GM23248 (cell line): ENCODE measurements around the gene ACVR1B. TPM values are rescaled to one million over a fixed set of nuclear protein-coding genes. Genes with fewer than 3 reads are reported as not detected.

Source experiments
- DNase-seq: peaks from one replicate; pipeline ENCODE4 v3.0.0-alpha.2; 2015
- H2AFZ ChIP-seq: fragments of 200-600 bp; sonication (generic); 2 replicates; pipeline ENCODE4 v1.6.1; 2016; ENCODE audit warnings: antibody characterized with exemption
- H3F3A ChIP-seq: fragments of 200-600 bp; sonication (generic); 2 replicates; pipeline ENCODE4 v1.6.1; 2016; ENCODE audit warnings: mild to moderate bottlenecking, antibody characterized with exemption, mixed run types; ENCODE audit not compliant: insufficient read depth
- H3K27ac ChIP-seq: fragments of 200-600 bp; sonication (generic); 2 replicates; pipeline ENCODE4 v1.5.1; 2016; ENCODE audit warnings: mild to moderate bottlenecking
- H3K27me3 ChIP-seq: fragments of 200-600 bp; sonication (generic); replicated peaks from 2 replicates; pipeline ENCODE4 v1.6.1; 2016; ENCODE audit warnings: mild to moderate bottlenecking; ENCODE audit not compliant: insufficient read depth
- H3K36me3 ChIP-seq: fragments of 200-600 bp; sonication (generic); 2 replicates; pipeline ENCODE4 v1.6.1; 2016; ENCODE audit warnings: low read depth, mild to moderate bottlenecking
- H3K4me1 ChIP-seq: fragments of 200-600 bp; sonication (generic); 2 replicates; pipeline ENCODE4 v1.6.1; 2016; ENCODE audit warnings: mild to moderate bottlenecking; ENCODE audit not compliant: insufficient read depth
- H3K4me2 ChIP-seq: fragments of 200-600 bp; sonication (generic); one replicate; pipeline ENCODE4 v1.6.1; 2016; ENCODE audit warnings: mild to moderate bottlenecking; ENCODE audit not compliant: unreplicated experiment
- H3K4me3 ChIP-seq: fragments of 200-600 bp; sonication (generic); 2 replicates; pipeline ENCODE4 v1.5.1; 2016; ENCODE audit warnings: mild to moderate bottlenecking
- H3K79me2 ChIP-seq: fragments of 200-600 bp; sonication (generic); 2 replicates; pipeline ENCODE4 v1.6.1; 2016; ENCODE audit warnings: mild to moderate bottlenecking; ENCODE audit not compliant: insufficient read depth
- H3K9ac ChIP-seq: fragments of 200-600 bp; sonication (generic); 2 replicates; pipeline ENCODE4 v1.6.1; 2016; ENCODE audit warnings: mild to moderate bottlenecking
- H3K9me2 ChIP-seq: fragments of 200-600 bp; sonication (generic); 2 replicates; pipeline ENCODE4 v1.6.1; 2016; ENCODE audit warnings: mixed run types, mild to moderate bottlenecking, moderate library complexity; ENCODE audit not compliant: insufficient read depth
- H3K9me3 ChIP-seq: fragments of 200-600 bp; sonication (generic); one replicate; pipeline ENCODE4 v1.6.1; 2017; ENCODE audit warnings: low read depth
- H4K20me1 ChIP-seq: fragments of 200-600 bp; sonication (generic); 2 replicates; pipeline ENCODE4 v1.6.0; 2016; ENCODE audit not compliant: insufficient read depth
- EZH2 ChIP-seq: fragments of 200-600 bp; sonication (generic); IDR thresholded peaks from 2 replicates; pipeline ENCODE4 v1.6.1; 2018; ENCODE audit warnings: antibody characterized with exemption, mild to moderate bottlenecking; ENCODE audit not compliant: insufficient read depth, poor library complexity, severe bottlenecking
- EZH2phosphoT487 ChIP-seq: fragments of 200-600 bp; sonication (generic); IDR thresholded peaks from 2 replicates; pipeline ENCODE4 v1.6.1; 2018; ENCODE audit warnings: antibody characterized with exemption, moderate library complexity, mild to moderate bottlenecking, low read depth; ENCODE audit not compliant: insufficient read depth
- WGBS, 2 experiments: methylation state at CpG; one replicate each; pipeline ENCODE4 v1.1.6; 2015 to 2017; ENCODE audit warnings: low lambda C conversion rate in 2 of 2, low coverage in 1 of 2; ENCODE audit errors: missing lambda C conversion rate in 2 of 2; 5-methylcytosine and 5-hydroxymethylcytosine counted together
- in situ Hi-C: fragments of 300-500 bp; cut with MboI; formaldehyde crosslinking; loops from 2 replicates; pipeline ENCODE4 v1.15.0; 2020
- polyA plus RNA-seq: library from polyadenylated mRNA; unstranded; fragments of >200 nt; fragmentation: Nextera tagmentation; extraction: Ambion mirVana; gene quantifications from 2 replicates; pipeline ENCODE4 v1.2.1, GENCODE V29; 2016
- total RNA-seq: library from RNA; depleted of rRNA; stranded (reverse); fragments of >200 nt; shearing (Covaris generic); gene quantifications from 2 replicates; pipeline ENCODE4 v1.2.3, GENCODE V29; 2014

Gene ACVR1B
- total and polyA plus RNA-seq, 2 experiments from 2014 or later = 2.8 to 17.0 TPM

DNA sequence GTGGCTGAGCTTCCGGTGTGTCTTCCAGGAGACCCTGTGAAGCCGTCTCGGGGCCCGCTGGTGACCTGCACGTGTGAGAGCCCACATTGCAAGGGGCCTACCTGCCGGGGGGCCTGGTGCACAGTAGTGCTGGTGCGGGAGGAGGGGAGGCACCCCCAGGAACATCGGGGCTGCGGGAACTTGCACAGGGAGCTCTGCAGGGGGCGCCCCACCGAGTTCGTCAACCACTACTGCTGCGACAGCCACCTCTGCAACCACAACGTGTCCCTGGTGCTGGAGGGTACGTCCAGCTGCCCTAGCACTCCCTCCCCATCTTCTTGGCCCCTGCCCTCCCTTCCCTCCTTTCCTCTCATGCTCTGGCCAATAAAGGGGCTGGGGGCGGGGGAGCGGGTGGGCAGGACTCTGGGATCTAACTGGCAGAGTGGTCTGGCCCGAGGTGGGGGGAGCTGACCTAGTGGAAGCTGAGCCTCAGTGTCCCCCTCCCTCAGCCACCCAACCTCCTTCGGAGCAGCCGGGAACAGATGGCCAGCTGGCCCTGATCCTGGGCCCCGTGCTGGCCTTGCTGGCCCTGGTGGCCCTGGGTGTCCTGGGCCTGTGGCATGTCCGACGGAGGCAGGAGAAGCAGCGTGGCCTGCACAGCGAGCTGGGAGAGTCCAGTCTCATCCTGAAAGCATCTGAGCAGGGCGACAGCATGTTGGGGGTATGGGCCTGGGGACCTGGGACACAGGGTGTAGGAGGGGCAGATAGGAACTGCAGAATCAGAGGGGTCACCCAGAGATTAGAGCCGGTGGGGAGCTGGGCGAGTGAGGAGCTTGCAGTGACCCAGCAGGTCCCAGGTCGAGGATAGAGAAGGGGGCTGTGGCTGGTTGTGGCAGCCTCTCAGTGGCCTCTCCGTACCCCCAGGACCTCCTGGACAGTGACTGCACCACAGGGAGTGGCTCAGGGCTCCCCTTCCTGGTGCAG is 38.1 kb upstream of the ACVR1B start:
- H3K9ac ChIP-seq = no peak overlapping the region
- no peak overlapping the region for H3K4me2 ChIP-seq
- H3K36me3 ChIP-seq = no peaks in the 10 kb centered on the region; the same call in 1 of the 2 replicates
- WGBS, 2 experiments = 70% methylated on average over 28 to 30 of the region's 30 CpGs
- no peaks in the 10 kb centered on the region for H3K9me3 ChIP-seq
- no peaks in the 10 kb centered on the region for H3K27me3 ChIP-seq
- peaks cover 6% of the 10 kb centered on the region; the same call in 1 of the 2 replicates for H3F3A ChIP-seq
- no peak overlapping the region for H3K27ac ChIP-seq
- no peak overlapping the region for H2AFZ ChIP-seq
- H3K4me3 ChIP-seq = no peak overlapping the region
- H3K79me2 ChIP-seq = peaks cover 36% of the 10 kb centered on the region
- TF ChIP-seq EZH2 (no peak), EZH2phosphoT487 (no peak)
- no peaks in the 10 kb centered on the region for H3K9me2 ChIP-seq
- H4K20me1 ChIP-seq = no peaks in the 10 kb centered on the region
- H3K4me1 ChIP-seq = peaks cover 29% of the 10 kb centered on the region
- no peak for DNase-seq
- in situ Hi-C loops = no loop called here

DNA sequence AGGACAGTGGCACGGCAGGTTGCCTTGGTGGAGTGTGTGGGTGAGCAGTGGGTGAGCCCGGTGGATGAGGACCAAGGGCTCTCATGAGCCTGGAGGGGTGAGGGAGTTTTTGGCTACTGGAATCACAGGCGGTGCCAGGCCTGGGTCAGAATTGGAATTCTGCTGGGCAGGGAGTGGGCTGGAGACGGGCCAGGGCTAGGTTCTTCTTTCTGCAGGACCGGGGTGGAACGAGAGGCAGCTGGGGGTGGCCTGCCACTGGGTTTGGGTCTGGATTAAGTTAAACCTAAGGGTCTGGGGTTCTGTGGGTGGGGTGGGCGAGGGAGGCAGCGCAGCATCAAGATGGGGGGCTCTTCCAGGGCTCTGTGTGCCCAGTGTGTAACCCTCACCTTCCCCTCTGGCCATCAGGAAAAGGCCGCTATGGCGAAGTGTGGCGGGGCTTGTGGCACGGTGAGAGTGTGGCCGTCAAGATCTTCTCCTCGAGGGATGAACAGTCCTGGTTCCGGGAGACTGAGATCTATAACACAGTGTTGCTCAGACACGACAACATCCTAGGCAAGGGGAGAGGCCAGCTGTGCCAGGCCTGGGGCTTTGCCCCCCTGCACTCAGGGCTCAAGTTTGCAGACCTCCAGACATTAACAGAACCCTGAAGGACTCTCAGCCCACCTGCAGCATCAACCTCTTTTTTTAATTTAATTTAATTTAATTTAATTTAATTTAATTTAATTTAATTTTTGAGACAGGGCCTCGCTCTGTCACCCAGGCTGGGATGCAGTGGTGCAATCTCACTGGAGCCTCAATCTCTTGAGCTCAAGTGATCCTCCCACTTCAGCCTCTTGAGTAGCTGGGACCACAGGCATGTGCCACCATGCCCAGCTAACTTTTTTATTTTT is 37.2 kb upstream of the ACVR1B start:
- no peak overlapping the region for H3K27ac ChIP-seq
- peaks cover 27% of the 10 kb centered on the region for H3K4me1 ChIP-seq
- H3K9me2 ChIP-seq = no peaks in the 10 kb centered on the region
- H3K27me3 ChIP-seq = no peaks in the 10 kb centered on the region
- H3F3A ChIP-seq = peaks cover 5% of the 10 kb centered on the region; the same call in 1 of the 2 replicates
- H3K4me2 ChIP-seq = no peak overlapping the region
- H3K36me3 ChIP-seq = no peaks in the 10 kb centered on the region; the same call in 1 of the 2 replicates
- WGBS, 2 experiments = 80 to 82% methylated on average over 15 to 17 of the region's 17 CpGs
- H2AFZ ChIP-seq = no peak overlapping the region
- H3K9me3 ChIP-seq = no peaks in the 10 kb centered on the region
- no peaks in the 10 kb centered on the region for H4K20me1 ChIP-seq
- peaks cover 26% of the 10 kb centered on the region for H3K79me2 ChIP-seq
- TF ChIP-seq EZH2 (no peak), EZH2phosphoT487 (no peak)
- DNase-seq = no peak
- no peak overlapping the region for H3K4me3 ChIP-seq
- H3K9ac ChIP-seq = no peak overlapping the region
- in situ Hi-C loops = no loop called here

GRCh38 chr12:51915003-51915625 is 36.4 kb upstream of the ACVR1B start:
- Histone ChIP-seq H3K9me2 (no peaks in the 10 kb centered on the region), H3K4me2 (no peak overlapping the region), H3K27ac (no peak overlapping the region), H3K9ac (no peak overlapping the region), H3K9me3 (no peaks in the 10 kb centered on the region), H4K20me1 (no peaks in the 10 kb centered on the region), H3K79me2 (peaks cover 23% of the 10 kb centered on the region), H3K27me3 (no peaks in the 10 kb centered on the region), H3K4me1 (peaks cover 18% of the 10 kb centered on the region), H3K36me3 (no peaks in the 10 kb centered on the region; the same call in 1 of the 2 replicates), H3F3A (no peaks in the 10 kb centered on the region), H2AFZ (no peak overlapping the region), H3K4me3 (no peak overlapping the region)
- DNase-seq = no peak
- TF ChIP-seq EZH2 (no peak), EZH2phosphoT487 (no peak)
- in situ Hi-C loops = no loop called here
- WGBS, 2 experiments = 86 to 87% methylated on average over 27 to 28 of the region's 28 CpGs

DNA sequence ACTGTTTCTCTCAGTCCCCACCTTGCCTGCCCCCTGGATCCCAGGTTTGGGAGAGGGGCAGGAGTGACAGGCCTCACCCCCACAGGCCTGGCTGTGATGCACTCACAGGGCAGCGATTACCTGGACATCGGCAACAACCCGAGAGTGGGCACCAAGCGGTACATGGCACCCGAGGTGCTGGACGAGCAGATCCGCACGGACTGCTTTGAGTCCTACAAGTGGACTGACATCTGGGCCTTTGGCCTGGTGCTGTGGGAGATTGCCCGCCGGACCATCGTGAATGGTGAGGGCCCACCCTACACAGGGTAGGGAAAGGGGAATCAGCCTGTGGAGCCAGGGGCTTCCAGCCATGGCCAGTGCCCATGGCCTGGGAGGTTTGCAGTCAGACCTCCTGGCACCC is 35.5 kb upstream of the ACVR1B start:
- H3K79me2 ChIP-seq = peaks cover 16% of the 10 kb centered on the region
- TF ChIP-seq EZH2phosphoT487 (no peak), EZH2 (no peak)
- no peaks in the 10 kb centered on the region; the same call in 1 of the 2 replicates for H3K36me3 ChIP-seq
- no peak overlapping the region for H3K4me3 ChIP-seq
- no peak overlapping the region for H3K27ac ChIP-seq
- no peaks in the 10 kb centered on the region for H3K27me3 ChIP-seq
- 90 to 94% methylated on average over 11 of the region's 11 CpGs for WGBS, 2 experiments
- H3K4me1 ChIP-seq = peaks cover 10% of the 10 kb centered on the region
- no peak overlapping the region for H3K9ac ChIP-seq
- H2AFZ ChIP-seq = no peak overlapping the region
- no peaks in the 10 kb centered on the region for H4K20me1 ChIP-seq
- no peaks in the 10 kb centered on the region for H3F3A ChIP-seq
- H3K4me2 ChIP-seq = no peak overlapping the region
- in situ Hi-C loops = no loop called here
- no peaks in the 10 kb centered on the region for H3K9me3 ChIP-seq
- DNase-seq = no peak
- H3K9me2 ChIP-seq = no peaks in the 10 kb centered on the region
